WTC11 (cell line): ENCODE data around the gene CFAP99. TPM values are rescaled to one million over a fixed set of nuclear protein-coding genes. Genes with fewer than 3 reads are reported as not detected.

Experiments
- ATAC-seq: fragments of 200-7000 bp; cut with Tn5 transposase; 2 replicates; pipeline ENCODE4 v1.10.0; 2021; ENCODE audit warnings: mild to moderate bottlenecking, moderate library complexity
- CTCF ChIA-PET: fragments of 300-600 bp; sonication (Branson Sonifier 250); formaldehyde crosslinking; loops from one replicate; lab custom pipeline; 2021; ENCODE audit warnings: antibody characterized with exemption; lab: Charles Lee
- POLR2A ChIA-PET: fragments of 350-600 bp; sonication (Branson Sonifier 250); formaldehyde crosslinking; loops from one replicate; lab custom pipeline; 2021; ENCODE audit warnings: antibody characterized with exemption; lab: Charles Lee
- DNase-seq: peaks from one replicate; pipeline ENCODE4 v3.0.0; 2021; ENCODE audit warnings: low spot score
- H3K27ac Mint-ChIP-seq: 2 replicates; pipeline ENCODE4 v1.8.0; 2021; ENCODE audit warnings: mixed read lengths
- H3K27me3 Mint-ChIP-seq: 2 replicates; pipeline ENCODE4 v1.8.0; 2021; ENCODE audit warnings: low read depth, mild to moderate bottlenecking, moderate library complexity, mixed read lengths
- H3K36me3 Mint-ChIP-seq: 2 replicates; pipeline ENCODE4 v1.8.0; 2021; ENCODE audit warnings: mixed read lengths
- H3K4me1 Mint-ChIP-seq: 2 replicates; pipeline ENCODE4 v1.8.0; 2022; ENCODE audit warnings: mixed read lengths
- H3K4me3 Mint-ChIP-seq: 2 replicates; pipeline ENCODE4 v1.8.0; 2021; ENCODE audit warnings: mild to moderate bottlenecking, moderate library complexity, mixed read lengths
- H3K9me3 Mint-ChIP-seq: 2 replicates; pipeline ENCODE4 v1.8.0; 2021; ENCODE audit warnings: mixed read lengths
- ATF1 ChIP-seq: sonication (generic); formaldehyde crosslinking; IDR thresholded peaks from 2 replicates; pipeline ENCODE4 v1.8.1; 2023; ENCODE audit warnings: mild to moderate bottlenecking, moderate library complexity, missing genetic modification reagents
- ATF3 ChIP-seq: sonication (generic); formaldehyde crosslinking; conservative IDR thresholded peaks from 2 replicates; pipeline ENCODE4 v1.8.1; 2022; ENCODE audit warnings: mild to moderate bottlenecking, missing genetic modification reagents
- FOXK1 ChIP-seq: sonication (generic); formaldehyde crosslinking; IDR thresholded peaks from 2 replicates; pipeline ENCODE4 v1.8.0; 2022; ENCODE audit warnings: mild to moderate bottlenecking, moderate library complexity, missing genetic modification reagents
- PRDM15 ChIP-seq: sonication (generic); formaldehyde crosslinking; IDR thresholded peaks from 2 replicates; pipeline ENCODE4 v1.8.0; 2022; ENCODE audit warnings: missing genetic modification reagents
- PRRX2 ChIP-seq: fragments of 250-450 bp; sonication (Bioruptor Pico); IDR thresholded peaks from 2 replicates; pipeline ENCODE4 v1.8.0; 2021; ENCODE audit warnings: mild to moderate bottlenecking
- RORB ChIP-seq: fragments of 250-450 bp; sonication (Bioruptor Pico); IDR thresholded peaks from 2 replicates; pipeline ENCODE4 v1.9.0; 2021; ENCODE audit warnings: mild to moderate bottlenecking
- SMAD3 ChIP-seq: sonication (generic); formaldehyde crosslinking; IDR thresholded peaks from 2 replicates; pipeline ENCODE4 v1.8.0; 2022; ENCODE audit warnings: missing genetic modification reagents, mild to moderate bottlenecking, borderline replicate concordance
- STAT6 ChIP-seq: sonication (generic); formaldehyde crosslinking; conservative IDR thresholded peaks from 2 replicates; pipeline ENCODE4 v1.8.1; 2023; ENCODE audit warnings: mild to moderate bottlenecking, low read depth, missing genetic modification reagents, moderate library complexity
- ZBTB21 ChIP-seq: sonication (generic); formaldehyde crosslinking; IDR thresholded peaks from 2 replicates; pipeline ENCODE4 v1.8.1; 2023; ENCODE audit warnings: mild to moderate bottlenecking, missing genetic modification reagents, borderline replicate concordance
- ZMAT4 ChIP-seq: fragments of 250-450 bp; sonication (Bioruptor Pico); IDR thresholded peaks from 2 replicates; pipeline ENCODE4 v1.9.0; 2021; ENCODE audit warnings: mild to moderate bottlenecking
- ZNF219 ChIP-seq: sonication (generic); formaldehyde crosslinking; IDR thresholded peaks from 2 replicates; pipeline ENCODE4 v1.8.0; 2023; ENCODE audit warnings: missing genetic modification reagents, mild to moderate bottlenecking, borderline replicate concordance
- total RNA-seq: library from RNA; stranded (reverse); gene quantifications from 3 replicates; pipeline ENCODE4 v1.2.3, GENCODE V29; 2021
- TF ChIP-seq, protein P1 (sequence below): fragments of 250-450 bp; sonication (Bioruptor Pico); IDR thresholded peaks from 2 replicates; pipeline ENCODE4 v1.9.0; 2021; ENCODE audit warnings: mild to moderate bottlenecking
- TF ChIP-seq, protein P2 (sequence below): fragments of 250-450 bp; sonication (Bioruptor Pico); IDR thresholded peaks from 2 replicates; pipeline ENCODE4 v2.1.2; 2022; ENCODE audit warnings: mild to moderate bottlenecking, moderate library complexity
- TF ChIP-seq, protein P3 (sequence below): sonication (generic); formaldehyde crosslinking; IDR thresholded peaks from 2 replicates; pipeline ENCODE4 v1.8.0; 2022; ENCODE audit warnings: mild to moderate bottlenecking, missing genetic modification reagents
- TF ChIP-seq, protein P4 (sequence below): sonication (generic); formaldehyde crosslinking; IDR thresholded peaks from 2 replicates; pipeline ENCODE4 v1.8.0; 2023; ENCODE audit warnings: mild to moderate bottlenecking, missing genetic modification reagents

Gene CFAP99
- total RNA-seq, 1 experiment from 2014 or later = not detected

DNA sequence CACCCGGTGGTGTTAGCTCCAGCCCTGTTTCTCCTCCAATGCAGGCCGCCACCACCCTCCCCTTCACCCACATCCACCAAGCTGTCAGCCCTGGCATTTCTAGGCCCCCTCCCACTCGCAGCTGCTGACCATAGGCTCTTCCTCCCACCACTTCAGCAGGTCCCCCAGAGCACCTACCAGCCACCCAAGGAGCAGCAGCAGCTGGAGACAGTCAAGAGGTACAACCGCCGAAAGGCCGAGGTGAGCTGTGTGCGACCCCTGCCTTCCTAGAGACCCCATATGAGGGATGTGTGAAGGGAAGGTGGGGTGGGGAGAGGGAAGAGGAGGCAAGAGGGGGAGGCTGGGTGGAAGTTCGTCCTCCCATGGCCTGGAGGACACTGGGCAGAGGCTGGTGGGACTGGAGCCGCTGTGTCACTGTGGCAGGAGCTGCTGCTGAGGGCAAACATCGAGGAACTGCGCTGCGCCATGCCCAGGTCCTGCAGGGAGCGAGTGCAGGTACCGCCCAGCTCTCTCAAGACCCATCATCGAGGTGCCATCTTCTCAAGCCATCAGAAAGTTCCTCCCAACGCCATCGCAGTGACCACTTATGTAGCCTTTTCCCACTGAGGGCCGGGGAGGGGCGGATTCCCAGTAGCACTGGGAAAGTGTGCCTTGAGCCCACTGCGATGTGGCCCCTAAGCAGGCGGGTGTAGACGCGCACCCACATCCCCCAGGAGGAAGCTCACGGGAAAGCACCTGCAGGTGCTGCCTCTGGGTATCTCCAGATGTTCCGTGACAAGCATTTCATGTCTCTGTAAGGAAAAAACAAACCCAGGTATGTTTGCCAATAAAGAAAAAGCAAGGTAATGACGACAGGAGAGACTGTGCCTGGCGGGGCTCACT lies 31.0 kb downstream of the CFAP99 start:
- no peak for TF ChIP-seq PRDM15 (CRISPR knock-in tag)
- no peak for TF ChIP-seq ZBTB21
- no peak for TF ChIP-seq RORB (CRISPR knock-in tag)
- TF ChIP-seq ATF3 (CRISPR knock-in tag) = no peak
- TF ChIP-seq, protein P1, sequence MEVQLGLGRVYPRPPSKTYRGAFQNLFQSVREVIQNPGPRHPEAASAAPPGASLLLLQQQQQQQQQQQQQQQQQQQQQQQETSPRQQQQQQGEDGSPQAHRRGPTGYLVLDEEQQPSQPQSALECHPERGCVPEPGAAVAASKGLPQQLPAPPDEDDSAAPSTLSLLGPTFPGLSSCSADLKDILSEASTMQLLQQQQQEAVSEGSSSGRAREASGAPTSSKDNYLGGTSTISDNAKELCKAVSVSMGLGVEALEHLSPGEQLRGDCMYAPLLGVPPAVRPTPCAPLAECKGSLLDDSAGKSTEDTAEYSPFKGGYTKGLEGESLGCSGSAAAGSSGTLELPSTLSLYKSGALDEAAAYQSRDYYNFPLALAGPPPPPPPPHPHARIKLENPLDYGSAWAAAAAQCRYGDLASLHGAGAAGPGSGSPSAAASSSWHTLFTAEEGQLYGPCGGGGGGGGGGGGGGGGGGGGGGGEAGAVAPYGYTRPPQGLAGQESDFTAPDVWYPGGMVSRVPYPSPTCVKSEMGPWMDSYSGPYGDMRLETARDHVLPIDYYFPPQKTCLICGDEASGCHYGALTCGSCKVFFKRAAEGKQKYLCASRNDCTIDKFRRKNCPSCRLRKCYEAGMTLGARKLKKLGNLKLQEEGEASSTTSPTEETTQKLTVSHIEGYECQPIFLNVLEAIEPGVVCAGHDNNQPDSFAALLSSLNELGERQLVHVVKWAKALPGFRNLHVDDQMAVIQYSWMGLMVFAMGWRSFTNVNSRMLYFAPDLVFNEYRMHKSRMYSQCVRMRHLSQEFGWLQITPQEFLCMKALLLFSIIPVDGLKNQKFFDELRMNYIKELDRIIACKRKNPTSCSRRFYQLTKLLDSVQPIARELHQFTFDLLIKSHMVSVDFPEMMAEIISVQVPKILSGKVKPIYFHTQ = no peak
- TF ChIP-seq, protein P2, sequence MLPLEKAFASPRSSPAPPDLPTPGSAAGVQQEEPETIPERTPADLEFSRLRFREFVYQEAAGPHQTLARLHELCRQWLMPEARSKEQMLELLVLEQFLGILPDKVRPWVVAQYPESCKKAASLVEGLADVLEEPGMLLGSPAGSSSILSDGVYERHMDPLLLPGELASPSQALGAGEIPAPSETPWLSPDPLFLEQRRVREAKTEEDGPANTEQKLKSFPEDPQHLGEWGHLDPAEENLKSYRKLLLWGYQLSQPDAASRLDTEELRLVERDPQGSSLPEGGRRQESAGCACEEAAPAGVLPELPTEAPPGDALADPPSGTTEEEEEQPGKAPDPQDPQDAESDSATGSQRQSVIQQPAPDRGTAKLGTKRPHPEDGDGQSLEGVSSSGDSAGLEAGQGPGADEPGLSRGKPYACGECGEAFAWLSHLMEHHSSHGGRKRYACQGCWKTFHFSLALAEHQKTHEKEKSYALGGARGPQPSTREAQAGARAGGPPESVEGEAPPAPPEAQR (CRISPR knock-in tag) = no peak
- TF ChIP-seq FOXK1 = no peak
- TF ChIP-seq, protein P3, sequence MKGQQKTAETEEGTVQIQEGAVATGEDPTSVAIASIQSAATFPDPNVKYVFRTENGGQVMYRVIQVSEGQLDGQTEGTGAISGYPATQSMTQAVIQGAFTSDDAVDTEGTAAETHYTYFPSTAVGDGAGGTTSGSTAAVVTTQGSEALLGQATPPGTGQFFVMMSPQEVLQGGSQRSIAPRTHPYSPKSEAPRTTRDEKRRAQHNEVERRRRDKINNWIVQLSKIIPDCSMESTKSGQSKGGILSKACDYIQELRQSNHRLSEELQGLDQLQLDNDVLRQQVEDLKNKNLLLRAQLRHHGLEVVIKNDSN = no peak
- TF ChIP-seq ZMAT4 = no peak
- no peak for TF ChIP-seq ZNF219 (CRISPR knock-in tag)
- TF ChIP-seq, protein P4, sequence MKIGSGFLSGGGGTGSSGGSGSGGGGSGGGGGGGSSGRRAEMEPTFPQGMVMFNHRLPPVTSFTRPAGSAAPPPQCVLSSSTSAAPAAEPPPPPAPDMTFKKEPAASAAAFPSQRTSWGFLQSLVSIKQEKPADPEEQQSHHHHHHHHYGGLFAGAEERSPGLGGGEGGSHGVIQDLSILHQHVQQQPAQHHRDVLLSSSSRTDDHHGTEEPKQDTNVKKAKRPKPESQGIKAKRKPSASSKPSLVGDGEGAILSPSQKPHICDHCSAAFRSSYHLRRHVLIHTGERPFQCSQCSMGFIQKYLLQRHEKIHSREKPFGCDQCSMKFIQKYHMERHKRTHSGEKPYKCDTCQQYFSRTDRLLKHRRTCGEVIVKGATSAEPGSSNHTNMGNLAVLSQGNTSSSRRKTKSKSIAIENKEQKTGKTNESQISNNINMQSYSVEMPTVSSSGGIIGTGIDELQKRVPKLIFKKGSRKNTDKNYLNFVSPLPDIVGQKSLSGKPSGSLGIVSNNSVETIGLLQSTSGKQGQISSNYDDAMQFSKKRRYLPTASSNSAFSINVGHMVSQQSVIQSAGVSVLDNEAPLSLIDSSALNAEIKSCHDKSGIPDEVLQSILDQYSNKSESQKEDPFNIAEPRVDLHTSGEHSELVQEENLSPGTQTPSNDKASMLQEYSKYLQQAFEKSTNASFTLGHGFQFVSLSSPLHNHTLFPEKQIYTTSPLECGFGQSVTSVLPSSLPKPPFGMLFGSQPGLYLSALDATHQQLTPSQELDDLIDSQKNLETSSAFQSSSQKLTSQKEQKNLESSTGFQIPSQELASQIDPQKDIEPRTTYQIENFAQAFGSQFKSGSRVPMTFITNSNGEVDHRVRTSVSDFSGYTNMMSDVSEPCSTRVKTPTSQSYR (CRISPR knock-in tag) = no peak
- no peak for TF ChIP-seq PRRX2 (CRISPR knock-in tag)
- no peak for TF ChIP-seq STAT6 (CRISPR knock-in tag)
- no peak for TF ChIP-seq ATF1
- TF ChIP-seq SMAD3 = no peak
- Mint-ChIP-seq H3K4me1 (0 out of 2 replicates have a peak, but pooled peaks cover 2% of the 10 kb centered on the region), H3K27ac (no peak overlapping the region), H3K27me3 (no peaks in the 10 kb centered on the region), H3K4me3 (no peak overlapping the region), H3K9me3 (no peaks in the 10 kb centered on the region), H3K36me3 (no peaks in the 10 kb centered on the region)
- ChIA-PET CTCF (interaction anchor here (2.9 kb wide), 1 partner anchor 8 kb away, joined by 26 read pairs; no protein-coding TSS in a partner anchor), POLR2A (interaction anchor here (0.6 kb wide), 2 partner anchors 10 to 178 kb away, joined by 3 read pairs; no protein-coding TSS in a partner anchor)
- DNase-seq = no peak
- no peak for ATAC-seq
